MG63 (cell line): ENCODE results near the gene PSEN1. TPM values are rescaled to one million over a fixed set of nuclear protein-coding genes. Genes with fewer than 3 reads are reported as not detected.

Experiments used
- DNase-seq: peaks from one replicate; pipeline ENCODE4 v3.0.0-alpha.2; 2020
- H3K27me3 ChIP-seq: fragments of 250-450 bp; sonication (Bioruptor Pico); 2 replicates; pipeline ENCODE4 v1.5.1; 2020; ENCODE audit warnings: mild to moderate bottlenecking, moderate library complexity
- H3K36me3 ChIP-seq: fragments of 250-450 bp; sonication (Bioruptor Pico); 2 replicates; pipeline ENCODE4 v1.5.1; 2020; ENCODE audit warnings: mild to moderate bottlenecking, moderate library complexity
- H3K4me3 ChIP-seq: fragments of 250-450 bp; sonication (Bioruptor Pico); 2 replicates; pipeline ENCODE4 v1.5.1; 2020; ENCODE audit warnings: mild to moderate bottlenecking, moderate library complexity
- H3K9me3 ChIP-seq: fragments of 250-450 bp; sonication (Bioruptor Pico); 2 replicates; pipeline ENCODE4 v1.5.1; 2020; ENCODE audit warnings: mild to moderate bottlenecking, moderate library complexity
- total RNA-seq: library from RNA; depleted of rRNA; stranded (reverse); fragments of >200 nt; shearing (Covaris generic); gene quantifications from 2 replicates; pipeline ENCODE4 v1.2.3, GENCODE V29; 2014; ENCODE audit warnings: low replicate concordance; rRNA removed

The PSEN1 gene
- total RNA-seq, 1 experiment from 2014 or later, result 13.7 TPM

- no peak for DNase-seq
- no peaks in the 10 kb centered on the region for H3K27me3 ChIP-seq
- no peaks in the 10 kb centered on the region for H3K9me3 ChIP-seq
- no peak overlapping the region for H3K4me3 ChIP-seq
- no peaks in the 10 kb centered on the region for H3K36me3 ChIP-seq
Measured at GRCh38 chr14:73262427-73263183, 126.3 kb downstream of the PSEN1 start.

GRCh38 chr14:73263606-73264005 lies 127.3 kb downstream of the PSEN1 start:
- Histone ChIP-seq H3K36me3 (no peaks in the 10 kb centered on the region), H3K27me3 (no peaks in the 10 kb centered on the region), H3K9me3 (no peaks in the 10 kb centered on the region), H3K4me3 (no peak overlapping the region)
- DNase-seq, result no peak

- DNase-seq, result no peak
- H3K9me3 ChIP-seq, result no peaks in the 10 kb centered on the region
- H3K4me3 ChIP-seq, result no peak overlapping the region
- H3K27me3 ChIP-seq, result no peaks in the 10 kb centered on the region
- H3K36me3 ChIP-seq, result no peaks in the 10 kb centered on the region
Measured at GRCh38 chr14:73264080-73264884, 128.0 kb downstream of the PSEN1 start.

- H3K4me3 ChIP-seq, result no peak overlapping the region
- H3K9me3 ChIP-seq, result no peaks in the 10 kb centered on the region
- H3K27me3 ChIP-seq, result no peaks in the 10 kb centered on the region
- DNase-seq, result no peak
- no peaks in the 10 kb centered on the region for H3K36me3 ChIP-seq
Measured at GRCh38 chr14:73264885-73265720, 128.8 kb downstream of the PSEN1 start.

- H3K27me3 ChIP-seq, result no peaks in the 10 kb centered on the region
- H3K9me3 ChIP-seq, result no peaks in the 10 kb centered on the region
- H3K4me3 ChIP-seq, result no peak overlapping the region
- no peaks in the 10 kb centered on the region for H3K36me3 ChIP-seq
- DNase-seq, result no peak
Measured at GRCh38 chr14:73265721-73266046, 129.4 kb downstream of the PSEN1 start.

GRCh38 chr14:73266317-73266716 lies 130.0 kb downstream of the PSEN1 start:
- no peak for DNase-seq
- Histone ChIP-seq H3K9me3 (no peaks in the 10 kb centered on the region), H3K36me3 (no peaks in the 10 kb centered on the region), H3K4me3 (no peak overlapping the region), H3K27me3 (no peaks in the 10 kb centered on the region)

DNA sequence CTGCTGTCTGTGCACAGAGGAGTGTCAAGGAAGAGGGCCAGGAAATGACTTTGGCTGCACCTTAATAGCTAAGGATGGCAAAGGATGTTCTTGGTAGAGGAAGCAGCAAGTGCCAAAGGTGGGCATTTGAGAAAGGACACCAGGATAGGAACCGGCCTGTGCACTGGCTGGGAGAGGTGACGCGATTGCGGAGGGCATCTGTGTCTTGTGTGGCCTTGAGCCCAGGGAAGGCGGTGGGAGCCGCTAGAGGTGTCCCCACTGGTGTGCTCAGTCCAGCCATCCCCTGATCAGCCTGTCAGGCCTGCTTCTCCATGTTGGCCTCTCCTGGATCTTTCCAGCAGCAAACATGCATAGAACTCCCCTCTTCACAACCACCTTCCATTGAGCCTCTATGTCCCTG lies 131.2 kb downstream of the PSEN1 start:
- Histone ChIP-seq H3K36me3 (no peaks in the 10 kb centered on the region), H3K9me3 (no peaks in the 10 kb centered on the region), H3K27me3 (no peaks in the 10 kb centered on the region), H3K4me3 (no peak overlapping the region)
- DNase-seq, result no peak

DNA sequence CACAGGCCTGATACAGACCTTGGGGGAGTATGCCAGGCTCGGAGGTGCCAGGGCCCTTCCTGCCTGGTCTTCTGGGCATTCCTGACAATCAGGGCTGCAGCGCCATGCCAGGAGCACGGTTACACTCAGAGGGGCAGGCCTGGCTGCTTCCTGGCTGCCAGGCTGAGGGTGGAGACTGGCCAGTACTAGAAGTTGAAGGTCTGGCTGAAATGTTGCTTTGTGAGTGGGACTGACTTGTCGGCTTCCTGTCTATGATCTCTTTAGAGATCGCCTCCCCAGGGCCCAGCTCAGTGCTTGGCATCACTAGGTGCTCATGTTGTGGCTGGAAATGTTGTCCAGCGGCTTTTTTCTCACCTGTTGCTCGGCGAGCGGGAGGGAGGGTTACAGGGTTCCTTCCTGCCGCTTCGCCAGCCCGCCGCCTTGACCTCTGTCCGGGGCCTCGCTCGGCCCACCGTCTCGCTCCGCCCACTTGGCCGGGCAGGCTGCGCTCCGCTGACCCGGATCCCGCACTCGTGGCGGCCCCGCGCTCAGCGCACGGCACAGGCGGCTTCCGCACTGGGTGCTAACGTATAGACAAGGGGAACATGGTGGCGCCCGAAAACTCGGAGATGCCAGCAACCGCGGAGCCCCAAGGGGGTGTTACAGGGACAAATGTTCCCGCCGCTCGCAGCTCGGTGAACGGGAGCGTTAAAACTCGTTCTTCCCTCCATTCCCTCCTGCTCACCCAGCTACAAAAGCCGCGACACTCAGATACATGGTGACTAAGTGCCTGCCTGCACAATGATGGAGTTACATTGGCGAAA lies 133.6 kb downstream of the PSEN1 start:
- DNase-seq, result no peak
- no peaks in the 10 kb centered on the region for H3K36me3 ChIP-seq
- H3K4me3 ChIP-seq, result no peak overlapping the region
- no peaks in the 10 kb centered on the region for H3K27me3 ChIP-seq
- no peaks in the 10 kb centered on the region for H3K9me3 ChIP-seq

GRCh38 chr14:73272393-73272792 lies 136.1 kb downstream of the PSEN1 start:
- Histone ChIP-seq H3K36me3 (no peaks in the 10 kb centered on the region), H3K9me3 (no peaks in the 10 kb centered on the region), H3K27me3 (no peaks in the 10 kb centered on the region), H3K4me3 (no peak overlapping the region)
- DNase-seq, result no peak

Other genes with a start within 250 kb of the PSEN1 start
- 2.3 and 5.6 TPM in 2 replicates for gene DPF3, start 242.4 kb upstream of the PSEN1 start, total RNA-seq
- gene DCAF4, start 210.0 kb upstream of the PSEN1 start, total RNA-seq, result 36.2 and 71.1 TPM in 2 replicates
- 3.6 and 5.0 TPM in 2 replicates for gene ZFYVE1, start 109.4 kb upstream of the PSEN1 start, total RNA-seq
- gene RBM25, start 78.0 kb upstream of the PSEN1 start, total RNA-seq, result 3.6 and 4.7 TPM in 2 replicates
- gene PAPLN, start 101.0 kb downstream of the PSEN1 start, total RNA-seq, result 0.53 TPM in 1 of 2 replicates, not detected in the other